GM19035 (cell line): Measurements from ENCODE around the gene FLT3LG.

Experiments used
- ATAC-seq: cut with Tn5 transposase; IDR thresholded peaks from one replicate; pipeline ENCODE4 v1.9.1; 2021; ENCODE audit not compliant: unreplicated experiment

FLT3LG gene

GRCh38 chr19:49487277-49488045, 13.4 kb downstream of the FLT3LG start, which contains the start of gene RPL13A:
Gene RPL13A, plus strand, starts transcription at chr19:49487608. Its CDS starts 22 bp downstream, at chr19:49487630.
- ATAC-seq, result peak; percentile 89

- no peak for ATAC-seq
These were observed 14.2 kb downstream of the FLT3LG start for GRCh38 chr19:49488046-49488862.

GRCh38 chr19:49488863-49489537, 15.0 kb downstream of the FLT3LG start:
- ATAC-seq, result no peak

- no peak for ATAC-seq
These were observed 15.7 kb downstream of the FLT3LG start for GRCh38 chr19:49489601-49490167.

GRCh38 chr19:49490287-49491029, 16.4 kb downstream of the FLT3LG start:
- no peak for ATAC-seq

GRCh38 chr19:49491030-49491803, 17.2 kb downstream of the FLT3LG start:
- ATAC-seq, result no peak

GRCh38 chr19:49491804-49492572, 18.0 kb downstream of the FLT3LG start:
- no peak for ATAC-seq

- no peak for ATAC-seq
These were observed 18.8 kb downstream of the FLT3LG start for GRCh38 chr19:49492573-49493405.

GRCh38 chr19:49496574-49497008, 22.6 kb downstream of the FLT3LG start:
- no peak for ATAC-seq

GRCh38 chr19:49497047-49497788, 23.2 kb downstream of the FLT3LG start:
- ATAC-seq, result no peak

GRCh38 chr19:49497789-49498103, 23.7 kb downstream of the FLT3LG start:
- no peak for ATAC-seq

- no peak for ATAC-seq
These were observed 24.5 kb downstream of the FLT3LG start for GRCh38 chr19:49498475-49498874.

GRCh38 chr19:49499030-49499670, 25.1 kb downstream of the FLT3LG start:
- no peak for ATAC-seq

GRCh38 chr19:49502866-49503581, 29.0 kb downstream of the FLT3LG start:
- ATAC-seq, result no peak

GRCh38 chr19:49503582-49503962, 29.6 kb downstream of the FLT3LG start:
- no peak for ATAC-seq

- no peak for ATAC-seq
These were observed 32.6 kb downstream of the FLT3LG start for GRCh38 chr19:49506575-49507105.
